B cell (primary cell): ENCODE measurements around the gene BDKRB1. TPM values are rescaled to one million over a fixed set of nuclear protein-coding genes. Genes with fewer than 3 reads are reported as not detected.

Experiments used
- ATAC-seq: fragments of 200-7000 bp; cut with Tn5 transposase; one replicate; pipeline ENCODE4 v1.10.0; 2021; ENCODE audit warnings: low read depth, mild to moderate bottlenecking, moderate number of reproducible peaks, moderate library complexity
- CTCF ChIA-PET: fragments of 350-600 bp; sonication (Branson Sonifier 250); formaldehyde crosslinking; loops from one replicate; lab custom pipeline; 2021; ENCODE audit warnings: antibody characterized with exemption, inconsistent platforms; lab: Charles Lee
- POLR2A ChIA-PET: fragments of 350-600 bp; sonication (Branson Sonifier 250); formaldehyde crosslinking; loops from one replicate; lab custom pipeline; 2021; ENCODE audit warnings: antibody characterized with exemption; lab: Charles Lee
- DNase-seq: peaks from one replicate; pipeline ENCODE4 v3.0.0; 2013
- H2AFZ ChIP-seq: 2 replicates; pipeline ENCODE4 v1.6.1; 2012; ENCODE audit warnings: mild to moderate bottlenecking, low read depth, low read length; ENCODE audit not compliant: insufficient read depth, poor library complexity, severe bottlenecking
- H3K27ac ChIP-seq, 2 donors: 1 replicate in 1 of 2; 2 replicates in 1 of 2; pipeline ENCODE4 v1.5.1; 2012 to 2013; ENCODE audit warnings: low read length in 2 of 2, mild to moderate bottlenecking in 2 of 2, moderate library complexity in 1 of 2
- H3K27me3 ChIP-seq, 4 experiments: fragments of 200-600 bp in 1 of 4; sonication (generic) in 1 of 4; replicated peaks in 1 of 4; 1 replicate in 2 of 4; 2 replicates in 2 of 4; pipeline versions ENCODE4 v1.6.1 to v1.7.0; 2013 to 2016; ENCODE audit warnings: low read length in 3 of 4, mild to moderate bottlenecking in 2 of 4, mixed read lengths in 1 of 4, moderate library complexity in 1 of 4; ENCODE audit not compliant: insufficient read depth in 4 of 4, control insufficient read depth in 3 of 4; ENCODE audit errors: control extremely low read depth in 1 of 4
- H3K36me3 ChIP-seq, 2 experiments: replicated peaks in 1 of 2; 1 replicate in 1 of 2; 2 replicates in 1 of 2; pipeline versions ENCODE4 v1.6.1 to v1.7.1; 2013; ENCODE audit warnings: low read length in 1 of 2; ENCODE audit not compliant: insufficient read depth in 2 of 2, control insufficient read depth in 1 of 2; ENCODE audit errors: control extremely low read depth in 1 of 2, extremely low read depth in 1 of 2
- H3K4me1 ChIP-seq, 2 donors: fragments of 200-600 bp in 1 of 2; sonication (generic) in 1 of 2; 1 replicate in 1 of 2; 2 replicates in 1 of 2; pipeline versions ENCODE4 v1.5.1 to v1.6.1; 2013 to 2017; ENCODE audit warnings: low read length in 2 of 2; ENCODE audit not compliant: control insufficient read depth in 2 of 2, insufficient read depth in 2 of 2
- H3K4me2 ChIP-seq: replicated peaks from 2 replicates; pipeline ENCODE3; 2012; ENCODE audit warnings: mild to moderate bottlenecking, low read depth, low read length; ENCODE audit not compliant: poor library complexity, severe bottlenecking
- H3K4me3 ChIP-seq, 5 experiments: fragments of 200-600 bp in 1 of 5; sonication (generic) in 1 of 5; 1 replicate in 3 of 5; 2 replicates in 2 of 5; pipeline versions ENCODE4 v1.5.1 to v1.7.0; 2011 to 2016; ENCODE audit warnings: low read length in 4 of 5, mild to moderate bottlenecking in 4 of 5, low read depth in 2 of 5, control low read depth in 1 of 5, moderate library complexity in 1 of 5; ENCODE audit not compliant: insufficient read depth in 1 of 5; ENCODE audit errors: control extremely low read depth in 1 of 5, extremely low read depth in 1 of 5
- H3K79me2 ChIP-seq: fragments of 200-600 bp; sonication (generic); one replicate; pipeline ENCODE4 v1.6.0; 2016; ENCODE audit warnings: low read length; ENCODE audit not compliant: control insufficient read depth, insufficient read depth
- H3K9ac ChIP-seq: fragments of 200-600 bp; sonication (generic); 2 replicates; pipeline ENCODE4 v1.6.1; 2017; ENCODE audit warnings: mild to moderate bottlenecking, low read length, moderate library complexity
- H3K9me3 ChIP-seq, 3 donors: one replicate each; pipeline versions ENCODE4 v1.6.1 to v1.7.1; 2013; ENCODE audit warnings: low read length in 2 of 3; ENCODE audit not compliant: control insufficient read depth in 2 of 3, insufficient read depth in 1 of 3; ENCODE audit errors: control extremely low read depth in 1 of 3
- H4K20me1 ChIP-seq: 2 replicates; pipeline ENCODE4 v1.6.0; 2012; ENCODE audit warnings: mild to moderate bottlenecking, low read length; ENCODE audit not compliant: insufficient read depth, control insufficient read depth, poor library complexity, severe bottlenecking
- H3K27ac Mint-ChIP-seq: one replicate; pipeline ENCODE4 v1.8.0; 2021; ENCODE audit warnings: mixed read lengths
- H3K27me3 Mint-ChIP-seq: one replicate; pipeline ENCODE4 v1.8.0; 2021; ENCODE audit warnings: mixed read lengths
- H3K4me1 Mint-ChIP-seq: one replicate; pipeline ENCODE4 v1.8.0; 2021; ENCODE audit warnings: mixed read lengths
- H3K4me3 Mint-ChIP-seq: one replicate; pipeline ENCODE4 v1.8.0; 2021; ENCODE audit warnings: mixed read lengths
- H3K9me3 Mint-ChIP-seq: one replicate; pipeline ENCODE4 v1.8.0; 2022; ENCODE audit warnings: mixed read lengths; ENCODE audit not compliant: insufficient read depth
- EZH2 ChIP-seq: IDR thresholded peaks from 2 replicates; pipeline ENCODE4 v1.6.1; 2012; ENCODE audit warnings: borderline replicate concordance, low read depth, mild to moderate bottlenecking, moderate library complexity, low read length; ENCODE audit not compliant: insufficient read depth, poor library complexity, severe bottlenecking
- WGBS: methylation state at CpG from one replicate; pipeline ENCODE4 v1.1.5; 2013; ENCODE audit warnings: missing lambda C conversion rate; ENCODE audit not compliant: insufficient coverage; 5-methylcytosine and 5-hydroxymethylcytosine counted together
- intact Hi-C: fragments of 100-400 bp; cut with micrococcal nuclease; formaldehyde crosslinking; loops from one replicate; pipeline ENCODE4 v1.10.0; 2022
- polyA plus RNA-seq: library from polyadenylated mRNA; depleted of rRNA; stranded (reverse); fragments of >200 nt; gene quantifications from 2 replicates; pipeline ENCODE4 v1.2.3, GENCODE V29; 2012
- small RNA-seq: library from RNA; depleted of rRNA; stranded (forward); fragments of <200 nt; gene quantifications from one replicate; pipeline ENCODE3, GENCODE V24; 2012; ENCODE audit warnings: low replicate concordance, low read depth; ENCODE audit not compliant: insufficient read length
- total RNA-seq, 2 donors: library from RNA; stranded (reverse); fragments of 120-200 nt in 1 of 2; gene quantifications; 1 replicate in 1 of 2; 2 replicates in 1 of 2; pipeline versions ENCODE4 v1.2.3 to v1.2.4, GENCODE V29; 2013 to 2022
- TF ChIP-seq, protein P1 (sequence below): fragments of 200-600 bp; IDR thresholded peaks from one replicate; pipeline ENCODE4 v1.8.0; 2022; ENCODE audit warnings: antibody characterized with exemption, mild to moderate bottlenecking

BDKRB1 gene
- total and polyA plus RNA-seq, 2 donors (not counting 1 experiment from before 2014, with no cell fraction given): not detected

DNA sequence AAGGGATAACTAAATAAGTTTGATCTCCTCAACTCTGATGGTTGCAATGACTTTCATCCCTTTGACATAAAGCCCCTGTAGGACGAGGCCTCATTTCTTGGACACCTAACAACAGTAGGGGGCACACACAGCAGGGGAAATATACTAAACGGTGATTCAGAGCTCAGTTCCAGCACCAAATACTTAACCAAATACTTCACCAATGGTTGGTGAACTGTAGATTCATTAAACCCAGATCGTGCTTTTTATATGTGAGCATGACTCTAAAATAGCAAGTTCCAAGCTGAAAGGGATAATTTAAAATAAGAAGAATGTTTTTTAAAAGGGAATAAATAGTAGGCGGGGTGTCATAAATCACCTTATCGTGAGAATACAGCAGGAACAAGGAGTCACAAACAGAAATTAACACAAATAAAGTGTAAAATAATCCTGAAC lies 53.9 kb downstream of the BDKRB1 start:
- Mint-ChIP-seq H3K27ac (no peak overlapping the region), H3K27me3 (no peaks in the 10 kb centered on the region), H3K4me1 (no peaks in the 10 kb centered on the region), H3K4me3 (no peak overlapping the region), H3K9me3 (no peaks in the 10 kb centered on the region)
- H3K4me1 ChIP-seq: no peaks in the 10 kb centered on the region
- peaks cover 13 to 67% of the 10 kb centered on the region in 2 experiments for H3K36me3 ChIP-seq
- no peak overlapping the region for H3K4me3 ChIP-seq
- ChIA-PET CTCF (interaction anchor here (1.0 to 3.8 kb wide), 2 partner anchors 11 to 114 kb away, joined by 3 to 15 read pairs; no protein-coding TSS in a partner anchor), POLR2A (no interaction called here)
- H3K27me3 ChIP-seq: no peaks in the 10 kb centered on the region
- no peak overlapping the region for H3K9ac ChIP-seq
- TF ChIP-seq EZH2: no peak
- TF ChIP-seq, protein P1, sequence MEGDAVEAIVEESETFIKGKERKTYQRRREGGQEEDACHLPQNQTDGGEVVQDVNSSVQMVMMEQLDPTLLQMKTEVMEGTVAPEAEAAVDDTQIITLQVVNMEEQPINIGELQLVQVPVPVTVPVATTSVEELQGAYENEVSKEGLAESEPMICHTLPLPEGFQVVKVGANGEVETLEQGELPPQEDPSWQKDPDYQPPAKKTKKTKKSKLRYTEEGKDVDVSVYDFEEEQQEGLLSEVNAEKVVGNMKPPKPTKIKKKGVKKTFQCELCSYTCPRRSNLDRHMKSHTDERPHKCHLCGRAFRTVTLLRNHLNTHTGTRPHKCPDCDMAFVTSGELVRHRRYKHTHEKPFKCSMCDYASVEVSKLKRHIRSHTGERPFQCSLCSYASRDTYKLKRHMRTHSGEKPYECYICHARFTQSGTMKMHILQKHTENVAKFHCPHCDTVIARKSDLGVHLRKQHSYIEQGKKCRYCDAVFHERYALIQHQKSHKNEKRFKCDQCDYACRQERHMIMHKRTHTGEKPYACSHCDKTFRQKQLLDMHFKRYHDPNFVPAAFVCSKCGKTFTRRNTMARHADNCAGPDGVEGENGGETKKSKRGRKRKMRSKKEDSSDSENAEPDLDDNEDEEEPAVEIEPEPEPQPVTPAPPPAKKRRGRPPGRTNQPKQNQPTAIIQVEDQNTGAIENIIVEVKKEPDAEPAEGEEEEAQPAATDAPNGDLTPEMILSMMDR: no peak
- no peaks in the 10 kb centered on the region for H4K20me1 ChIP-seq
- no peak for ATAC-seq
- H3K79me2 ChIP-seq: no peaks in the 10 kb centered on the region
- no peak overlapping the region for H3K4me2 ChIP-seq
- no peak for DNase-seq
- intact Hi-C loops: no loop called here
- WGBS: no CpG with 5 or more reads among the region's 5 CpGs
- no peak overlapping the region for H2AFZ ChIP-seq
- H3K27ac ChIP-seq: no peak overlapping the region
- no peaks in the 10 kb centered on the region for H3K9me3 ChIP-seq

DNA sequence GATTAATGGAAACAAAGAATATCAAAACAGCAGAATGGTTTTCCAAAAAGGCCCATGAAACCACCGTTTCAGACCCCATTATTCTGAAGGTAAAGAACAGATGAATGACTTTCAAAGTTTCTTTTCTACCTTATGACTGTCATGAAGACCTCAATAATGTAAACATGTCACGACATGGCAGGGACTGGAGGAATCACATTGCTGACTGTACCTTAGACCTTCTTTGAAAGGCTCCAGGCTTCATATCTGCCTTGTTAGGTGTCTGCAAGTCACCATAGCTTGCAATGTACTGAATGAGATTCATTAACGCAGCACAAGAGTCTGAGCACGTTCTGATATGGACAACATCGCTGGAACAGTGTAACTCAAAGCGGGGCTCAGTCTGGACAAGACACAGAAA lies 54.9 kb downstream of the BDKRB1 start:
- ChIA-PET POLR2A (no interaction called here), CTCF (no interaction called here)
- no peaks in the 10 kb centered on the region for H3K27me3 ChIP-seq
- intact Hi-C loops: no loop called here
- Mint-ChIP-seq H3K4me3 (no peak overlapping the region), H3K9me3 (no peaks in the 10 kb centered on the region), H3K27ac (no peak overlapping the region), H3K4me1 (no peaks in the 10 kb centered on the region), H3K27me3 (no peaks in the 10 kb centered on the region)
- DNase-seq (no peak), ATAC-seq (no peak)
- H3K9ac ChIP-seq: no peak overlapping the region
- peaks cover 15 to 73% of the 10 kb centered on the region in 2 experiments for H3K36me3 ChIP-seq
- H3K27ac ChIP-seq: no peak overlapping the region
- H2AFZ ChIP-seq: no peak overlapping the region
- H3K4me2 ChIP-seq: no peak overlapping the region
- WGBS: 100% methylated on average over 4 of the region's 6 CpGs
- H4K20me1 ChIP-seq: no peaks in the 10 kb centered on the region
- H3K4me1 ChIP-seq: no peaks in the 10 kb centered on the region
- no peak for TF ChIP-seq EZH2
- TF ChIP-seq, protein P1: no peak
- no peaks in the 10 kb centered on the region for H3K79me2 ChIP-seq
- no peaks in the 10 kb centered on the region for H3K9me3 ChIP-seq
- H3K4me3 ChIP-seq: no peak overlapping the region

Small RNAs within 50 kb of the gene (small RNA-seq; reads per million reads assigned to genes)
- not detected for gene CKS1BP1

Other genes with a start within 250 kb of the BDKRB1 start
- gene C14orf132, start 216.8 kb upstream of the BDKRB1 start, total RNA-seq: 0.30 and 0.70 TPM in 2 replicates
- gene C14orf132, start 216.8 kb upstream of the BDKRB1 start, polyA plus RNA-seq: 0.22 and 0.85 TPM in 2 replicates
- gene BDKRB2, start 51.4 kb upstream of the BDKRB1 start, total RNA-seq: not detected in 2 replicates
- gene BDKRB2, start 51.4 kb upstream of the BDKRB1 start, polyA plus RNA-seq: 0.03 TPM in 1 of 2 replicates, not detected in the other
- 37.5 and 39.6 TPM in 2 replicates for gene ATG2B, start 107.1 kb downstream of the BDKRB1 start, total RNA-seq
- 8.1 and 12.6 TPM in 2 replicates for gene ATG2B, start 107.1 kb downstream of the BDKRB1 start, polyA plus RNA-seq
- 14.9 and 15.8 TPM in 2 replicates for gene GSKIP, start 107.3 kb downstream of the BDKRB1 start, total RNA-seq
- gene GSKIP, start 107.3 kb downstream of the BDKRB1 start, polyA plus RNA-seq: 5.7 and 6.2 TPM in 2 replicates
- 0.73 and 1.4 TPM in 2 replicates for gene AK7, start 135.9 kb downstream of the BDKRB1 start, total RNA-seq
- 0.34 TPM in 1 of 2 replicates, not detected in the other for gene AK7, start 135.9 kb downstream of the BDKRB1 start, polyA plus RNA-seq
- 323 and 324 TPM in 2 replicates for gene PAPOLA, start 246.2 kb downstream of the BDKRB1 start, total RNA-seq
- gene PAPOLA, start 246.2 kb downstream of the BDKRB1 start, polyA plus RNA-seq: 104 and 125 TPM in 2 replicates